HEK293 (cell line): ENCODE results near the gene ANKUB1.
A peak's percentile ranks its signal among the peaks of the same experiment; 100 is the strongest.

Source experiments
- CTCF ChIA-PET: fragments of 350-600 bp; formaldehyde crosslinking; extraction: SDS; loops from one replicate; lab custom pipeline; 2021; ENCODE audit warnings: antibody characterized with exemption; lab: Yijun Ruan, JAX
- POLR2A ChIA-PET: fragments of 300-600 bp; formaldehyde crosslinking; extraction: SDS; loops from one replicate; lab custom pipeline; 2020; ENCODE audit warnings: antibody characterized with exemption, inconsistent platforms; lab: Yijun Ruan, JAX
- H3K27ac ChIP-seq: fragments of 200-500 bp; sonication (Bioruptor generic); 2 replicates; pipeline ENCODE4 v1.5.1; 2014; ENCODE audit warnings: low read depth, low read length, control low read depth, inconsistent platforms; ENCODE audit errors: extremely low read depth
- H3K36me3 ChIP-seq, 2 experiments: fragments of 200-500 bp in 1 of 2; sonication (Bioruptor generic) in 1 of 2; 1 replicate in 1 of 2; 2 replicates in 1 of 2; pipeline ENCODE4 v1.5.1; 2014 to 2017; ENCODE audit warnings: inconsistent platforms in 2 of 2, low read length in 2 of 2; ENCODE audit not compliant: control insufficient read depth in 2 of 2, insufficient read depth in 1 of 2
- H3K4me1 ChIP-seq: fragments of 200-500 bp; sonication (Bioruptor generic); 2 replicates; pipeline ENCODE4 v1.5.1; 2014; ENCODE audit warnings: mild to moderate bottlenecking, low read length, inconsistent platforms; ENCODE audit not compliant: control insufficient read depth, insufficient read depth
- H3K4me3 ChIP-seq: 2 replicates; pipeline ENCODE4 v1.5.1; 2011; ENCODE audit warnings: low read depth, mild to moderate bottlenecking, control low read depth, low read length, moderate library complexity
- H3K9me3 ChIP-seq: fragments of 200-500 bp; sonication (Bioruptor generic); 2 replicates; pipeline ENCODE4 v1.5.1; 2014; ENCODE audit warnings: low read depth, low read length, inconsistent platforms; ENCODE audit not compliant: control insufficient read depth, insufficient read depth
- BCL11A ChIP-seq: fragments of 450-650 bp; formaldehyde crosslinking; IDR thresholded peaks from 2 replicates; pipeline ENCODE4 v1.5.1; 2016; ENCODE audit warnings: low read depth, missing biosample characterization, missing genetic modification characterization
- BCL11B ChIP-seq: fragments of 450-650 bp; formaldehyde crosslinking; IDR thresholded peaks from 2 replicates; pipeline ENCODE4 v1.5.1; 2016; ENCODE audit warnings: low read depth, missing biosample characterization, missing genetic modification characterization
- KLF16 ChIP-seq: fragments of 450-650 bp; formaldehyde crosslinking; IDR thresholded peaks from 2 replicates; pipeline ENCODE4 v1.5.1; 2017; ENCODE audit warnings: missing biosample characterization, missing genetic modification characterization
- OVOL3 ChIP-seq: fragments of 450-650 bp; formaldehyde crosslinking; IDR thresholded peaks from 2 replicates; pipeline ENCODE4 v1.5.1; 2016; ENCODE audit warnings: missing biosample characterization, missing genetic modification characterization
- ZFHX2 ChIP-seq: fragments of 450-650 bp; formaldehyde crosslinking; conservative IDR thresholded peaks from 2 replicates; pipeline ENCODE4 v1.5.1; 2016; ENCODE audit warnings: missing biosample characterization, missing genetic modification characterization
- ZNF10 ChIP-seq: fragments of 450-650 bp; formaldehyde crosslinking; IDR thresholded peaks from 2 replicates; pipeline ENCODE4 v1.5.1; 2017; ENCODE audit warnings: missing biosample characterization, missing genetic modification characterization
- ZNF112 ChIP-seq: fragments of 450-650 bp; formaldehyde crosslinking; IDR thresholded peaks from 2 replicates; pipeline ENCODE4 v1.5.0; 2017; ENCODE audit warnings: missing biosample characterization, missing genetic modification characterization
- ZNF174 ChIP-seq: fragments of 450-650 bp; formaldehyde crosslinking; IDR thresholded peaks from 2 replicates; pipeline ENCODE4 v1.5.0; 2017; ENCODE audit warnings: missing biosample characterization, mild to moderate bottlenecking, missing genetic modification characterization
- ZNF175 ChIP-seq: fragments of 450-650 bp; formaldehyde crosslinking; IDR thresholded peaks from 2 replicates; pipeline ENCODE4 v1.5.1; 2016; ENCODE audit warnings: missing biosample characterization, missing genetic modification characterization
- ZNF184 ChIP-seq: fragments of 450-650 bp; IDR thresholded peaks from 2 replicates; pipeline ENCODE4 v1.5.1; 2018; ENCODE audit warnings: missing biosample characterization, mild to moderate bottlenecking, missing genetic modification characterization
- ZNF24 ChIP-seq: fragments of 450-650 bp; formaldehyde crosslinking; IDR thresholded peaks from 2 replicates; pipeline ENCODE4 v1.5.1; 2016; ENCODE audit warnings: missing biosample characterization, missing genetic modification characterization
- ZNF311 ChIP-seq: fragments of 450-650 bp; formaldehyde crosslinking; IDR thresholded peaks from 2 replicates; pipeline ENCODE4 v1.5.1; 2017; ENCODE audit warnings: missing biosample characterization, missing genetic modification characterization, borderline replicate concordance
- ZNF37A ChIP-seq: fragments of 450-650 bp; IDR thresholded peaks from 2 replicates; pipeline ENCODE4 v1.5.1; 2018; ENCODE audit warnings: missing biosample characterization, missing genetic modification characterization
- ZNF391 ChIP-seq: fragments of 450-650 bp; formaldehyde crosslinking; IDR thresholded peaks from 2 replicates; pipeline ENCODE4 v1.5.1; 2016; ENCODE audit warnings: low read depth, missing biosample characterization, missing genetic modification characterization, borderline replicate concordance
- ZNF423 ChIP-seq: fragments of 450-650 bp; formaldehyde crosslinking; IDR thresholded peaks from 2 replicates; pipeline ENCODE4 v1.5.1; 2016; ENCODE audit warnings: missing biosample characterization, missing genetic modification characterization
- ZNF48 ChIP-seq: fragments of 450-650 bp; formaldehyde crosslinking; IDR thresholded peaks from 2 replicates; pipeline ENCODE4 v1.5.1; 2016; ENCODE audit warnings: missing biosample characterization, missing genetic modification characterization
- ZNF544 ChIP-seq: fragments of 450-650 bp; formaldehyde crosslinking; IDR thresholded peaks from 2 replicates; pipeline ENCODE4 v1.5.0; 2017; ENCODE audit warnings: missing biosample characterization, missing genetic modification characterization
- ZNF558 ChIP-seq: fragments of 450-650 bp; formaldehyde crosslinking; IDR thresholded peaks from 2 replicates; pipeline ENCODE4 v1.5.1; 2016; ENCODE audit warnings: missing biosample characterization, missing genetic modification characterization
- ZNF621 ChIP-seq: fragments of 450-650 bp; formaldehyde crosslinking; IDR thresholded peaks from 2 replicates; pipeline ENCODE4 v1.5.1; 2017; ENCODE audit warnings: missing biosample characterization, missing genetic modification characterization
- ZNF623 ChIP-seq: fragments of 450-650 bp; formaldehyde crosslinking; IDR thresholded peaks from 2 replicates; pipeline ENCODE4 v1.5.1; 2016; ENCODE audit warnings: missing biosample characterization, missing genetic modification characterization
- ZNF701 ChIP-seq: fragments of 450-650 bp; formaldehyde crosslinking; IDR thresholded peaks from 2 replicates; pipeline ENCODE4 v1.5.1; 2016; ENCODE audit warnings: missing biosample characterization, missing genetic modification characterization
- TF ChIP-seq, protein P1 (sequence below): fragments of 450-650 bp; formaldehyde crosslinking; IDR thresholded peaks from 2 replicates; pipeline ENCODE4 v1.5.1; 2016; ENCODE audit warnings: missing biosample characterization, missing genetic modification characterization
- TF ChIP-seq, protein P2 (sequence below): fragments of 450-650 bp; formaldehyde crosslinking; IDR thresholded peaks from 2 replicates; pipeline ENCODE4 v1.5.1; 2016; ENCODE audit warnings: missing biosample characterization, missing genetic modification characterization
- TF ChIP-seq, protein P3 (sequence below): fragments of 450-650 bp; formaldehyde crosslinking; IDR thresholded peaks from 2 replicates; pipeline ENCODE4 v1.5.1; 2016; ENCODE audit warnings: missing biosample characterization, missing genetic modification characterization, low read depth
- TF ChIP-seq, protein P4 (sequence below): fragments of 450-650 bp; formaldehyde crosslinking; IDR thresholded peaks from 2 replicates; pipeline ENCODE4 v1.5.1; 2016; ENCODE audit warnings: missing biosample characterization, missing genetic modification characterization

Gene ANKUB1

DNA sequence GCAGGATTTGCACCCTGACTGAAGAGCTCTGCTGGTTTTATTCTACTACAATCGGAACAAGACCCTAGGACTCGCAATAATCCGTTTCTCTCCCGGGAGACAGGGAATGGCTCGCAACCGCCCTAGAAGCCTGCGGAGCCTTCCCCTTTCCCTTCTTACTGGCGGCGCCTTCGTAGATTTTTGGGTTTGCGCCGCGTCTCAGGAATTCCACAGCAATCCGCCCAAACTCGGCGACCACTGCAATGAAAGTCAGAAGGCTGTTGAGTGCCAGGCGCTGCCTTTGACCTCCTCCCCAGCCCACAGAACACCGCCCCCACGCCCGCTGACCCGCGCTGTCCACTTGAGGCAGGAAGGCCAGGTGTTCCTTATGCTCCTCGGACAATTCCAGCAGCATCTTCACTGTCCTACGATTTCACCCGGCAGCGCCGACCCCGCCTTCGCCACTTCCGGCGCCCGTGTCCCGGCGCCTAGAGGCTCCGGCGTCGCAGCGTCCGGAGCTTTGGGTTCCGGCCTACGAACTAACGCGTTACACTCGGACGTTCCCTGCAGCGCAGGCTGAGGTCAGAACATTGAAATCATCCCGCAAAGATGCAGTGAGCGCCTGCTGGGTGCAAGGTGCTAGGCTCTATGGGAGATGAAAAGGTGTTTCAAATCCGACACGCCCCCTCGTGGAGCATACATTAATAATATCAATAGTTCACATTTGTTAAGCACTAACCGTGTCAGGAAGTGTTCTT, 40.1 kb downstream of the ANKUB1 start, which contains the start of gene COMMD2 (continued):
- TF ChIP-seq ZNF24 (tag by site-specific recombination) = peak; percentile 86
- TF ChIP-seq KLF16 (tag by site-specific recombination) = peak; percentile 87
- TF ChIP-seq ZNF48 = no peak
- TF ChIP-seq ZNF10 (tag by site-specific recombination) = no peak
- TF ChIP-seq, protein P1, sequence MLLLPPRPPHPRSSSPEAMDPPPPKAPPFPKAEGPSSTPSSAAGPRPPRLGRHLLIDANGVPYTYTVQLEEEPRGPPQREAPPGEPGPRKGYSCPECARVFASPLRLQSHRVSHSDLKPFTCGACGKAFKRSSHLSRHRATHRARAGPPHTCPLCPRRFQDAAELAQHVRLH (tag by site-specific recombination) = 0 out of 2 replicates have a peak, but pooled peaks have one; percentile 52
- no peak for TF ChIP-seq ZNF621
- no peak for TF ChIP-seq ZNF112 (tag by site-specific recombination)
- TF ChIP-seq, protein P2, sequence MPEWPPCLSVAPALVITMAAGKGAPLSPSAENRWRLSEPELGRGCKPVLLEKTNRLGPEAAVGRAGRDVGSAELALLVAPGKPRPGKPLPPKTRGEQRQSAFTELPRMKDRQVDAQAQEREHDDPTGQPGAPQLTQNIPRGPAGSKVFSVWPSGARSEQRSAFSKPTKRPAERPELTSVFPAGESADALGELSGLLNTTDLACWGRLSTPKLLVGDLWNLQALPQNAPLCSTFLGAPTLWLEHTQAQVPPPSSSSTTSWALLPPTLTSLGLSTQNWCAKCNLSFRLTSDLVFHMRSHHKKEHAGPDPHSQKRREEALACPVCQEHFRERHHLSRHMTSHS (tag by site-specific recombination) = no peak
- no peak for TF ChIP-seq ZNF544
- TF ChIP-seq ZNF701 (tag by site-specific recombination) = no peak
- TF ChIP-seq BCL11A (tag by site-specific recombination) = peak; percentile 67; the same call in 1 of the 2 replicates
- TF ChIP-seq, protein P3, sequence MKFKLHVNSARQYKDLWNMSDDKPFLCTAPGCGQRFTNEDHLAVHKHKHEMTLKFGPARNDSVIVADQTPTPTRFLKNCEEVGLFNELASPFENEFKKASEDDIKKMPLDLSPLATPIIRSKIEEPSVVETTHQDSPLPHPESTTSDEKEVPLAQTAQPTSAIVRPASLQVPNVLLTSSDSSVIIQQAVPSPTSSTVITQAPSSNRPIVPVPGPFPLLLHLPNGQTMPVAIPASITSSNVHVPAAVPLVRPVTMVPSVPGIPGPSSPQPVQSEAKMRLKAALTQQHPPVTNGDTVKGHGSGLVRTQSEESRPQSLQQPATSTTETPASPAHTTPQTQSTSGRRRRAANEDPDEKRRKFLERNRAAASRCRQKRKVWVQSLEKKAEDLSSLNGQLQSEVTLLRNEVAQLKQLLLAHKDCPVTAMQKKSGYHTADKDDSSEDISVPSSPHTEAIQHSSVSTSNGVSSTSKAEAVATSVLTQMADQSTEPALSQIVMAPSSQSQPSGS (tag by site-specific recombination) = no peak
- TF ChIP-seq ZNF391 = peak; percentile 83; the same call in 1 of the 2 replicates

DNA sequence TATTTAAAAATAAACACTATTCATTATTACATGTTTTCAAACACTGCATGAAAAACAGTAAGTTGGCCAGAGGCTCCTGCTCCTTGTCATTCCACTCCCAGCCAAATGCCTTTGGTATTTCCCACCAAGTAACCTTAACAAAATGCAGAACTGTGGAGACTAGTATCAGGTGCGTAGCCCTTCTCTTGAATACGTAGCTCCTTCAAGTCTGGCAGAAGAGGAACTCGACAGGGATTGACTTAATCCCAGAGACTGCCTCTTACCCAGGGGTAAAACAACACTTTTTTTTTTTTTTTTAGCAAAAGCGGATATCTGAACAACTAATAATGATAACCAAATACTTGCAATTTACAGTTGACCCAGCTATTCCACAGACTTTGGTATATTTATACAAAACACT, 40.8 kb downstream of the ANKUB1 start:
- no peak overlapping the region for H3K27ac ChIP-seq
- CTCF ChIA-PET = interaction anchor here (0.6 to 3.0 kb wide), 8 partner anchors 12 to 469 kb away, joined by 3 to 20 read pairs (median 4); no protein-coding TSS in a partner anchor
- TF ChIP-seq ZNF174 (tag by site-specific recombination) (no peak), ZNF621 (no peak), ZFHX2 (tag by site-specific recombination) (no peak), BCL11B (tag by site-specific recombination) (no peak), ZNF184 (tag by site-specific recombination) (no peak), ZNF37A (no peak), OVOL3 (tag by site-specific recombination) (no peak), ZNF311 (tag by site-specific recombination) (no peak), ZNF423 (tag by site-specific recombination) (no peak), ZNF623 (no peak), ZNF175 (tag by site-specific recombination) (no peak), ZNF558 (tag by site-specific recombination) (no peak)
- TF ChIP-seq, protein P4, sequence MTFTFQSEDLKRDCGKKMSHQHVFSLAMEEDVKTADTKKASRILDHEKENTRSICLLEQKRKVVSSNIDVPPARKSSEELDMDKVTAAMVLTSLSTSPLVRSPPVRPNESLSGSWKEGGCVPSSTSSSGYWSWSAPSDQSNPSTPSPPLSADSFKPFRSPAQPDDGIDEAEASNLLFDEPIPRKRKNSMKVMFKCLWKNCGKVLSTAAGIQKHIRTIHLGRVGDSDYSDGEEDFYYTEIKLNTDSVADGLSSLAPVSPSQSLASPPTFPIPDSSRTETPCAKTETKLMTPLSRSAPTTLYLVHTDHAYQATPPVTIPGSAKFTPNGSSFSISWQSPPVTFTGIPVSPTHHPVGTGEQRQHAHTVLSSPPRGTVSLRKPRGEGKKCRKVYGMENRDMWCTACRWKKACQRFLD = no peak
- TF ChIP-seq, all 188 proteins: peak for 0

More for the DNA sequence above, 40.8 kb downstream of the ANKUB1 start:
- POLR2A ChIA-PET = interaction anchor here (0.7 kb wide), 1 partner anchor 785 kb away, joined by 4 read pairs; no protein-coding TSS in a partner anchor
- peak overlapping the region; percentile 100 for H3K4me3 ChIP-seq
- no peaks in the 10 kb centered on the region for H3K4me1 ChIP-seq
- no peaks in the 10 kb centered on the region for H3K9me3 ChIP-seq
- peaks cover 1 to 44% of the 10 kb centered on the region in 2 experiments; a peak in 2 of 3 replicates for H3K36me3 ChIP-seq
